Endodermal cell (in vitro differentiated cells): ENCODE results near the gene STX4. TPM values are rescaled to one million over a fixed set of nuclear protein-coding genes. Genes with fewer than 3 reads are reported as not detected.

Source experiments
- DNase-seq: peaks from one replicate; pipeline ENCODE4 v3.0.0-alpha.2; 2017
- H3K27ac ChIP-seq: 2 replicates; pipeline ENCODE4 v1.5.1; 2013; ENCODE audit warnings: mild to moderate bottlenecking, low read depth, low read length, moderate library complexity
- H3K27me3 ChIP-seq: 2 replicates; pipeline ENCODE4 v1.6.1; 2013; ENCODE audit warnings: mild to moderate bottlenecking, low read length, moderate library complexity; ENCODE audit not compliant: insufficient read depth, control insufficient read depth, poor library complexity, severe bottlenecking
- H3K36me3 ChIP-seq: 2 replicates; pipeline ENCODE4 v1.7.0; 2013; ENCODE audit warnings: mild to moderate bottlenecking, low read length, moderate library complexity; ENCODE audit not compliant: control insufficient read depth, insufficient read depth
- H3K4me1 ChIP-seq: one replicate; pipeline ENCODE4 v1.7.0; 2013; ENCODE audit warnings: low read length; ENCODE audit not compliant: control insufficient read depth, insufficient read depth
- H3K4me3 ChIP-seq: 2 replicates; pipeline ENCODE4 v1.5.1; 2013; ENCODE audit warnings: mild to moderate bottlenecking, low read length, moderate library complexity
- H3K9ac ChIP-seq: 2 replicates; pipeline ENCODE4 v1.6.1; 2013; ENCODE audit warnings: mild to moderate bottlenecking, low read length, moderate library complexity; ENCODE audit not compliant: poor library complexity, severe bottlenecking; ENCODE audit errors: extremely low read depth
- H3K9me3 ChIP-seq: 2 replicates; pipeline ENCODE4 v1.6.1; 2013; ENCODE audit warnings: mild to moderate bottlenecking, low read length, moderate library complexity; ENCODE audit not compliant: control insufficient read depth
- H3K27ac Mint-ChIP-seq: 2 replicates; pipeline ENCODE4 v1.8.0; 2020; ENCODE audit warnings: mixed read lengths
- H3K27me3 Mint-ChIP-seq: 2 replicates; pipeline ENCODE4 v1.8.0; 2021; ENCODE audit warnings: mild to moderate bottlenecking, mixed read lengths; ENCODE audit not compliant: insufficient read depth
- H3K36me3 Mint-ChIP-seq: 2 replicates; pipeline ENCODE4 v1.8.0; 2020; ENCODE audit warnings: low read depth, mixed read lengths
- H3K4me1 Mint-ChIP-seq: 2 replicates; pipeline ENCODE4 v1.8.0; 2020; ENCODE audit warnings: mixed read lengths
- H3K4me3 Mint-ChIP-seq: 2 replicates; pipeline ENCODE4 v1.8.0; 2020; ENCODE audit warnings: mild to moderate bottlenecking, moderate library complexity, mixed read lengths
- H3K9me3 Mint-ChIP-seq: 2 replicates; pipeline ENCODE4 v1.8.0; 2020; ENCODE audit warnings: mild to moderate bottlenecking, mixed read lengths
- WGBS, 2 experiments: methylation state at CpG; one replicate each; pipeline versions ENCODE4 v1.1.5 to v1.1.7; 2013; ENCODE audit warnings: missing lambda C conversion rate in 2 of 2, mixed read lengths in 1 of 2; ENCODE audit not compliant: insufficient coverage in 1 of 2, insufficient read length in 1 of 2; 5-methylcytosine and 5-hydroxymethylcytosine counted together
- total RNA-seq, 2 donors: library from RNA; stranded (reverse); fragmentation: NEBNext Ultra II Directional in 1 of 2; extraction: Animal tissue kit (Norgen Biotek cat#: 25700) in 1 of 2; gene quantifications; 2 replicates in 1 of 2; 3 replicates in 1 of 2; pipeline ENCODE4 v1.2.1, GENCODE V29; 2021
- TF ChIP-seq, protein P1 (sequence below): fragments of 200-600 bp; sonication (generic); conservative IDR thresholded peaks from 2 replicates; pipeline ENCODE4 v1.5.0; 2021; ENCODE audit warnings: antibody characterized with exemption, mild to moderate bottlenecking

STX4 gene
- total RNA-seq, 2 donors from 2014 or later: 34.4 to 37.6 TPM

DNA sequence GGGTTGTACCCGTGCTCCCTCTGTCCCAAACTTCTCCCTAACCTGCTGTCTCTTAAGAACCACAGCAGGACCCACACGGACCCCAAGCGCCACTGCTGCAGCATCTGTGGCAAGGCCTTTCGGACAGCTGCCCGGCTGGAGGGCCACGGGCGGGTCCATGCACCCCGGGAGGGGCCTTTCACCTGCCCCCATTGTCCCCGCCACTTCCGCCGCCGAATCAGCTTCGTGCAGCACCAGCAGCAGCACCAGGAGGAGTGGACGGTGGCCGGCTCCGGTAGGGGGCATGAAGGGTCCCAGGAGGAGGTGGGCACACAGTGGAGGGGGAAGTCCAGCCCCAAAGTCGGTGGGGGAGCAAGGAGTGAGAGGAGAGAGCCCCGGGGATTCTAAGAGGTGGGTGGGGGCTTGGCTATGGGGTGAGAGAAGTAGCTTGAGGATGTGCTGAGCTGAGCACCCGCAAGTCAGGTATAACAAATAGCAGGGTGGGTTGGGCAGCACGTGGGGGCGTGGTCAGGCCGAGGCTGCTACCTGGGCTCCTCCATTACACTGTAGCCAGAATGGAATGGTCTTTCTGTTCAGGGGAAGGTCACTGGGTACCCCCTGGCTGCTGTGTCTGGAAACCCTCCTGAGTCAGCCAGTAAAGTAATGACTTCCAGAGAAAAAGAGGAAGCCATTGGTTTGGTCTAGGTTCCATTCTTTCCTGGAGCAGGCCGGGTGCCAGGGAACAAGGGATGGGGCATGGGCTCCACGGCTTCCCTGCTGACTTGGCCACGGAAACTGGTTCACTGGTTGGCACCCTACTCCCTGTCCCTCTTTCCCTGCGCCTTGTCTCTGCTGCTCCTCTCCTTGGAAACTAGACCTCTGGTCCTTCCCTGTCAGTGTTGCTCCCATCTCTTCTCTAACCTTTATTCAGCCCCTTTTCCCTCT lies 48.3 kb downstream of the STX4 start:
- Mint-ChIP-seq H3K36me3 (peaks cover 46% of the 10 kb centered on the region), H3K4me3 (no peak overlapping the region)

DNA sequence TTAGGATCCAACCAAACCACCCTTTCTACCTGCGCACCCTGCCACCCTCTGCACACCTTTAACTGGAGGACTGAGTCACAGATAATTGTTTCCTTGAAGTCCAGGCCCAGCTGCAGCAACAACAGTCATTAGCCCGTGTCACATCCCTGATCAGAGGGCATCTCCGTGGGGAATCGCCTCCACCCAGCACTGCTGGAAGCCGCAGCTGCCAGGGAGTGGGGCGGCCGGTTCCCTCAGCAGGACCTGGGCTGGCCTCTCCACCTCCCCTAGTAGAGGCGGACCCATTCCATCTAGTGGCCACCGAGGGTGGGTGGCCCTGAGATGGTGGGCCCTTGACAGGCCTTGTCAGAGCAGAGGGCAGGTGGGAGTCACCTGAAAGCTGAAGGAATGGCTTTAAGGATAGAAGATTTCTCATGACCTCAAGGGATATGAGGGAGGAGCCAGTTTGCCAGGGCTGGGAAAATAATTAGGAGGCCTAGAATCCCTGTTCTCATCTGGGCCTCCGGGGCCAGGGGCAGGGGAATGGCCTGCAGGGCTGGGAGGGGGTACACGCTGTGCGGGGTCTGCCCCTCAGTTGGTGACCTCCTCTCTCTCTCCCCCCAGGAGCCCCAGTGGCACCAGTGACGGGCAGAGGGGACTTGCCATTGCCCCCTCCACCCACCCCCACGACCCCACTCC lies 49.1 kb downstream of the STX4 start:
- H3K9me3 ChIP-seq: no peaks in the 10 kb centered on the region
- TF ChIP-seq, protein P1, sequence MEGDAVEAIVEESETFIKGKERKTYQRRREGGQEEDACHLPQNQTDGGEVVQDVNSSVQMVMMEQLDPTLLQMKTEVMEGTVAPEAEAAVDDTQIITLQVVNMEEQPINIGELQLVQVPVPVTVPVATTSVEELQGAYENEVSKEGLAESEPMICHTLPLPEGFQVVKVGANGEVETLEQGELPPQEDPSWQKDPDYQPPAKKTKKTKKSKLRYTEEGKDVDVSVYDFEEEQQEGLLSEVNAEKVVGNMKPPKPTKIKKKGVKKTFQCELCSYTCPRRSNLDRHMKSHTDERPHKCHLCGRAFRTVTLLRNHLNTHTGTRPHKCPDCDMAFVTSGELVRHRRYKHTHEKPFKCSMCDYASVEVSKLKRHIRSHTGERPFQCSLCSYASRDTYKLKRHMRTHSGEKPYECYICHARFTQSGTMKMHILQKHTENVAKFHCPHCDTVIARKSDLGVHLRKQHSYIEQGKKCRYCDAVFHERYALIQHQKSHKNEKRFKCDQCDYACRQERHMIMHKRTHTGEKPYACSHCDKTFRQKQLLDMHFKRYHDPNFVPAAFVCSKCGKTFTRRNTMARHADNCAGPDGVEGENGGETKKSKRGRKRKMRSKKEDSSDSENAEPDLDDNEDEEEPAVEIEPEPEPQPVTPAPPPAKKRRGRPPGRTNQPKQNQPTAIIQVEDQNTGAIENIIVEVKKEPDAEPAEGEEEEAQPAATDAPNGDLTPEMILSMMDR: no peak
- no peak overlapping the region for H3K27ac ChIP-seq
- DNase-seq: no peak
- Mint-ChIP-seq H3K27me3 (no peaks in the 10 kb centered on the region), H3K27ac (no peak overlapping the region), H3K4me1 (no peaks in the 10 kb centered on the region), H3K36me3 (peaks cover 40% of the 10 kb centered on the region), H3K9me3 (no peaks in the 10 kb centered on the region), H3K4me3 (no peak overlapping the region)
- no peaks in the 10 kb centered on the region for H3K27me3 ChIP-seq
- H3K4me3 ChIP-seq: no peak overlapping the region
- H3K4me1 ChIP-seq: no peaks in the 10 kb centered on the region
- WGBS, 2 experiments: 90 to 91% methylated on average over 11 to 14 of the region's 14 CpGs
- H3K36me3 ChIP-seq: peaks cover 27% of the 10 kb centered on the region
- no peak overlapping the region for H3K9ac ChIP-seq

More for the DNA sequence above, 48.3 kb downstream of the STX4 start:
- H3K27me3 Mint-ChIP-seq: no peaks in the 10 kb centered on the region
- no peak overlapping the region for H3K4me3 ChIP-seq
- WGBS, 2 experiments: 94 to 95% methylated on average over 14 to 26 of the region's 26 CpGs
- peaks cover 33% of the 10 kb centered on the region for H3K36me3 ChIP-seq
- H3K27me3 ChIP-seq: no peaks in the 10 kb centered on the region
- TF ChIP-seq, protein P1: no peak
- no peaks in the 10 kb centered on the region for H3K4me1 Mint-ChIP-seq
- H3K4me1 ChIP-seq: no peaks in the 10 kb centered on the region
- H3K27ac Mint-ChIP-seq: no peak overlapping the region
- no peak overlapping the region for H3K27ac ChIP-seq
- DNase-seq: no peak
- H3K9me3 Mint-ChIP-seq: no peaks in the 10 kb centered on the region
- H3K9ac ChIP-seq: no peak overlapping the region
- no peaks in the 10 kb centered on the region for H3K9me3 ChIP-seq

DNA sequence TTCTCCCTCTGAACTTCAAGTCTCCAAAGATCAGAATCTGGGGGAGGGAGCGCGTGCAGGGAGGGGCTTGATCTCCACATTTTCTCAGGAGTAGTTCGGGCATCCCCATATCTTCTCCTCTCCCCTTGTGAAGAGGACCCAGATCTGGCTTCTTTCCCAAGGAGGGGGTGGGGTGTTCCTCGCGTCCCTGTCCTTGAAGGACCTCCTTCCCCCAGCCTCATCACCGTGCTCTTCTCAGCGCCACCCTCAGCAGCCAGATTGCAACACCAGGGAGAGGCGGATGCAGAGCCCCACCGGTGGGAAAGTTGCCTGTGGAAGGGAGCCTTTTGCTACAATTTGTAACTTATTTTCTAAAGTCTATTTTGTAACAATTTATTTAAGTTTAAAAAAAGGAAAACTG lies 49.7 kb downstream of the STX4 start:
- Histone ChIP-seq H3K9me3 (no peaks in the 10 kb centered on the region), H3K4me3 (no peak overlapping the region), H3K4me1 (no peaks in the 10 kb centered on the region), H3K36me3 (peaks cover 23% of the 10 kb centered on the region), H3K9ac (no peak overlapping the region), H3K27ac (no peak overlapping the region), H3K27me3 (no peaks in the 10 kb centered on the region)
- no peaks in the 10 kb centered on the region for H3K9me3 Mint-ChIP-seq
- WGBS, 2 experiments: 95% methylated on average over 7 of the region's 9 CpGs; no CpG with 5 or more reads in 1 of the 2 experiments
- H3K27me3 Mint-ChIP-seq: no peaks in the 10 kb centered on the region
- DNase-seq: no peak
- no peak overlapping the region for H3K4me3 Mint-ChIP-seq
- TF ChIP-seq, protein P1: no peak
- no peaks in the 10 kb centered on the region for H3K4me1 Mint-ChIP-seq
- H3K27ac Mint-ChIP-seq: no peak overlapping the region
- H3K36me3 Mint-ChIP-seq: peaks cover 34% of the 10 kb centered on the region
